Ecto neural progenitor cell (in vitro differentiated cells): Measurements from ENCODE around the gene XYLB.

Source experiments
- DNase-seq: peaks from one replicate; pipeline ENCODE4 v3.0.0-alpha.2; 2018; ENCODE audit warnings: low spot score

XYLB gene

DNA sequence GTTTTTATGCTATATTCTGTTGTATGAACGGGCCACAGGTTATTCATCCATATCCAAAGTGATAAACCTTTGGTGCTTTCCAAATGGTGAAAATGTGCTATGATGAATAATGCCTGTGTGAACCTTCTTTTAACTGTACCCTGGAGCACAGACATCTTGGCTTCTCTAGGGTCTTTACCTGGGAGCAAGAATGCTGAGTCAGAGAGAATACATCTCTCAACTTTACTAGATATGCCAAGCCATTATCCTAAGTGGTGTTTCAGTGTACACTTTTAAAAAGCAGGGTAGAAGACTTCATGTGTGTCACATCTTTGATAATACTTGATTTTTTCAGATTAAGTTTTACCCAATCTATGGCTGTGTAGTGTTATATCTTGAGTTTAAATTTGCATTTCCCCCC is 23.5 kb upstream of the XYLB start:
- DNase-seq, result no peak

GRCh38 chr3:38325256-38325655 is 21.3 kb upstream of the XYLB start:
- DNase-seq, result no peak

DNA sequence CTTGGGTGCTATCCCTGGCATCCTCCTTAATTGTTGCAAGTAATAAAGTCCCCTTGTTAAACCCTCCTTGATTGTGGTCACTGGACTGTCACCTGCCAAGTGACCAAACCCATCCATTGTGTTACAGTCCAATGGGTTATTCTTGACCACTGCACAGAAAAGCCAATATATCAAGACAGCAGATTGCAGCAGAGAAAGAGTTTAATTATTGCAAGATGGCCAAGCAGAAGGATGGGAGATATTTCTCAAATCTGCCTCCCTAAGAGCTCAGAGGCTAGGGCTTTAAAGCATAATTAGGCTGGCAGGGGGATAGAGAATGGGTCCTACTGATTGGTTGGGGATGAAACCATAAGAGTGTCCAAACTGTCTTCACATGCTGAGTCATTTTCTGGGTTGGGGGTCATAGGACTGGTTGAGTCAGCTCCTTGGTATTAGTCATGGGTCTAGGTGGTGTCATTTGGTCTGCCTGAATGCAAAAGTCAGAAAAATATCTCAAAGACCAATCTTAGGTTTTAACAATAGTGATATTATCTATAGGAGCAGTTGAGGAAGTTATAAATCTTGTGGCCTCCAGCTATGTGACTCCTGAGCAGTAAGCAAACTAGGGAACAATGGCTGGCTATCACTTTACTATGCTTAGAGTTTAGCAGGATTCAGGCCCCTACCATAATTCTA is 19.1 kb upstream of the XYLB start:
- DNase-seq, result no peak

DNA sequence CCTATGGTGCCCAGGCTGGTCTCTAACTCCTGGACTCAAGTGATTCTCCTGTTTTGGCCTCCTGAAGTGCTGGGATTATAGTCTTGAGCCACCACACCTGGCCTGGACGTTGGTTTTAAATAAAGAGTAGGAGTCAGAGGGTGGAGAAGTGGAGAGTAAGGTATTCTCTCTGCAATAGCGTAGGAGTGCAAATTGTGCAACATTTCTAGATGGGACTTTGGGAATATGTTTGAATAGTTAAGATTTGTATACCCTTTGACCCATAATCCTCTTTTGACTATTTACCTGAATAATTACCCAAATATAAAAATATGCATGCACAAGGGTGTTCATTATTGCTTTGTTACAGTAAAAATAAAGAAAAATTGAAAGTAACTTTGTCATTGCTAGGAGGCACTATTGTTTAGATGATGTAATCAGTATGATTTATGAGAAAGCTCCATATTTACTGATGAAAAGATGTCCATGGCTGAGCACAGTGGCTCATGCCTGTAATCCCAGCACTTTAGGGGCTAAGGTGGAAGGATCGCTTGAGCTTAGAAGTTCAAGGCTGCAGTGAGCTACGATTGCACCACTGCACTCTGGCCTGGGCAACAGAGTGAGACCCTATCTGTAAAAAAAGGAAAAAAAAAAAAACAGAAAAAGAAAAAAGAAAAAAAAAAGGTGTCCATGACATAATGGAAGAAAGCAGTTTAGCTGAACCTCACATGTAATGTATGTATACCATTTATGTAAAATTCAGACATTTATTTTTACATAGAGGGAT is 15.1 kb upstream of the XYLB start:
- DNase-seq, result no peak

DNA sequence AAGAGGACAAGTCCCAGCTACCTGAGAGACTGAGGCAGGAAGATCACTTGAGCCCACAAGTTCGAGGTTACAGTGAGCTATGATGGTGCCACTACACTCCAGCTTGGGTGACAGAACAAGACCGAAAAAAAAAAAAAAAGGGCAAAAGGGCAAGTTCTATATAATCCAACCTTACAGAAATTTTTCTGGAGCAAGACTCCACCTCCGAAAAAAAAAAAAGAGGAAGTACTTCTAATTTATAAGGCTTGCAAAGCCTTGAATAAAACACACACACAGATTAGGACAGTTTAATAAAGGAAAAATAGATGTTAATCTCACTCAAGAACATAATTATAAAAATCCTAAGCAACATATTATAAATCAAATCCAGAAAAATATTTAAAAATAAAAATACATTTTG is 14.4 kb upstream of the XYLB start:
- DNase-seq, result no peak

GRCh38 chr3:38334142-38335055 is 12.2 kb upstream of the XYLB start:
- DNase-seq, result no peak

GRCh38 chr3:38335263-38335662 is 11.3 kb upstream of the XYLB start:
- DNase-seq, result no peak

GRCh38 chr3:38337703-38338102 is 8.9 kb upstream of the XYLB start:
- DNase-seq, result no peak

- DNase-seq, result no peak
Measured at GRCh38 chr3:38343797-38344594, 2.6 kb upstream of the XYLB start.

DNA sequence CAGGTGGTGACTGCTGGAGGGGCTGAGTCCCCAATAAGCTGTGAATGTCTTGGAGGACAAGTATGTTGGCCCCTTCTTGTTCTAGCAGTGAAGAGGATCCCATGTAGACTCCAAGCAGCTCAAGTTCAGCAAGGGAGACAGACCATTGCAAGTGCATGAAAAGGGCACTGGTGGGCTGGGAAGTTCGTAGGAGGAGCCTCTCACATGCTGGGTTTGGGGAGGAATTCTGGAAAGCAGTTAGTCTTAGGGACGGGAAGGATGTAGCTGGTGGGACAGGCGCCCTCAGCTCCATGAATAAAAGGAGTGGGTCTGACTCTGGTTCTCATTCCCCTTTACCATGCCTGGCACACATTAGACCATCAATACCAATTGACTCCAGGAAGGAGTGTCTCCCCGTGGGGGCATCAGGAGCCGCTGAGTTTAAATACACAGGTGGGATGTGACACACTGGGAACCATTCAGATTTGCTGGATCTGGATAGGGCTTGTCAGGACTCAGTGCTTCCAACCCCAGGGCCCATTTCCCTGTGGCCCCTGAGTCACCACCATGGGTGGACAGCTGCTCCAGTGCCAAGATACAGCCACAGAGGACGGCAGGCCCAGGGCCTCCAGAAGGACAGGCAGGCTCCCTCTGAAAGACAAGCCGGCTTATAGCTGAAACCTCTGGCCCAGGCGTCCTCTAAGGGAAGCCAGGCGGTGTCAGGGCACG is 552 bp upstream of the XYLB start:
- DNase-seq, result no peak

- DNase-seq, result no peak
Measured at GRCh38 chr3:38347421-38348200, 1.0 kb downstream of the XYLB start.

- DNase-seq, result no peak
Measured at GRCh38 chr3:38348903-38349302, 2.3 kb downstream of the XYLB start.

DNA sequence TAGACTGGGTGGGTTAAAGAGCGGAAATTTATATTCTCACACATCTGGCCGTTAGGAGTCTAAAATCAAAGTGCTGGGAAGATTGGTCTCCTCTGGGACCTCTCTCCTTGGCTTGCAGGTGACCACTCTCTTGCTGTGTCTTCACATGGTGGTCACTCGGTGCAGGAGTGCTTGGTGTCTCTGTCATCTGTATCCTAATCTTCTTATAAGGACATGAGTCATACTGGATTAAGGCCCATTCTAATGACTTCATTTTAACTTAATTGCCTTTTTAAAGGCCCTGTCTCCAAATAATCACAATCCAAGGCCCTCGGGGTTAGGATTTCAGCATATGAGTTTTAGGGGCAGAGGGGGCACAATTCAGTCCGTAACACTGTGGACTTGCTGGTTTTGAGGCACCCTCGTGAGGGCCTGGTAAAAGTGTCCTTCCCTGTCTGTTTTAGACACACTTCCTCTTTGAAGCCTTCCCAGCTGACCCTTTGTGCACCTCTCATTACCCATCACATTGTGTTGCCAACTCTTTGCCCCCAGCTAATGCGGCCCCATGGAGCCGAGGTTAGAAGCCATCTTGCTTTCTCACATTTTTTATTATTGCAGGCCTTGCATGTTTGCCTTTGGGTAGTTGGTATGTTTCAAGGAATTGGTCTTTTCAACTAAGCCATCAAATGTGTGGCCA is 3.2 kb downstream of the XYLB start:
- DNase-seq, result no peak

DNA sequence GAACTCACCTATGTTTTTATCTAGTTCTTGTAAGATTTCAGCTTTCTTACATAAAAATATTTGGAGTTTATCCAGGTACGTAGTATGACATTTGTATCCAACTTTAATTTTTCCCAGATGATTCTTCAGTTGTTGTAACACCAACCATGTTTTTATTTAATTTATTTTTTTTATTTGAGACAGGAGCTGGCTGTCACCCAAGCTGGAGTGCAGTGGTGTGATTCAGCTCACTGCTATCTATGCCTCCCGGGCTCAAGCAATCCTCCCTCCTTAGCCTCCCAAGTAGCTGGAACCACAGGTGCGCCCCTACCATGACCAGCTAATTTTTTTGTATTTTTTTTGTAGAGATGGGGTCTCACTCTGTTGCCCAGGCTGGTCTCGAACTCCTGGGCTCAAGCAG is 6.6 kb downstream of the XYLB start:
- no peak for DNase-seq

- DNase-seq, result no peak
Measured at GRCh38 chr3:38354588-38355330, 8.2 kb downstream of the XYLB start.

DNA sequence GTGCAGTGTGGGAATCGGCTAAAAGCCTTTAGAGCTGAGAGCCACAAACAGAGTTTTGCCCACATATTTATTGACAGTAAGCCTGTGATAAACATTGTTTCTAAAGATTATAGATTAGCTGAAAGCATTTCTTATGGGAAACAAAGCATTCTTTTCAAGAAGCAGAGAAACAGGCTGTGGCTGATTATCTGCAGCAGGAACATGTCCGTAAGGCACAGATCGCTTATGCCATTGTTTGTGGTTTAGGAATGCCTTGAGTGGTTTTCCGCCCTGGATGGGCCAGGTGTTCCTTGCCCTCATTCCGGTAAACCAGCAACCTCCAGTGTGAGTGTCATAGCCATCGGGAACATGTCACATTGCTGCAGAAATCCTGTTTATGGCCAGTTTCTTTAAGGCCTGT is 12.5 kb downstream of the XYLB start:
- no peak for DNase-seq

- DNase-seq, result no peak
Measured at GRCh38 chr3:38360345-38360744, 13.8 kb downstream of the XYLB start.

DNA sequence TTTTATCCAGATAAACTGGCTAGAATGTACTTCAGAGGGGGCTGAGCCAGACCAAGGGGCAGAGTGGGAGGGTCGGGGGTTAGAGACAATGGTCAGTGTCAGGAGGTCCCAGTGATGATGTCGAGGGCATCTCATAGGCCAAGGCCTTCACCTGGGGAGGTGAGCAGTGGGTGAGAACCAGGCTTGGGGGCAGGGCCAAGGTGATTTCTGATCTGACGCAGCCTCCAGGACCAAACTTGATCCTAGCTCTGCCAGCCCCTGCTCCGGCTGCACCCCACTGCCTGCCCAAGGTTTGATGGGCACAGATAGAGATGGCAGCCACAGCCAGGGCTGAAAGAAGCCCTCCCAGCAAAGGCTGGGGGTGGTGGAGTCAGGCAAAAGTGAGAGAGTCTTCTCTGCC is 14.9 kb downstream of the XYLB start:
- DNase-seq, result no peak

DNA sequence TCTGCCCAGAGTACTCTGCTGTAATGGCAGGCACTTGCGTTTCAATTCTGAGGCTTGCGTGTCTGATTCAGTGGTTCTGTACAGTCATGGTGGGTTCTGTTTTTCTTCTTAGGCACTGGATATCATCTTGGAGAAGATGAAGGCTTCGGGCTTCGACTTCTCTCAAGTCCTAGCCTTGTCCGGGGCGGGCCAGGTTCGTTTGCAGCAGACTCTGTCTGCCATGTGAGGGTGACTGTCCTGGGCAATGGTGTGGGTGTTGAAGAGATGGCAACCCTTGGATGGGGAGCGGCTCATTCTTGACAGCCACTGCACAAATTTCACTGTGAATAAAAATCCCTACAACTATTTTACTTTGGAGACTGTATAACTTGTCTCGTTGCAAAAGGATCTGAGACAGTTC is 16.2 kb downstream of the XYLB start:
- no peak for DNase-seq
